Hepatocyte (in vitro differentiated cells): ENCODE measurements around the gene SGMS1.

Source experiments
- CTCF ChIP-seq: fragments of 200-600 bp; sonication (generic); IDR thresholded peaks from 2 replicates; pipeline ENCODE4 v1.5.1; 2016; ENCODE audit warnings: antibody characterized with exemption, mild to moderate bottlenecking; ENCODE audit not compliant: poor library complexity
- EZH2 ChIP-seq: fragments of 200-600 bp; sonication (generic); IDR thresholded peaks from 2 replicates; pipeline ENCODE4 v1.6.1; 2016; ENCODE audit warnings: antibody characterized with exemption, mild to moderate bottlenecking, borderline replicate concordance
- EZH2phosphoT487 ChIP-seq: fragments of 200-600 bp; sonication (generic); IDR thresholded peaks from one replicate; pipeline ENCODE4 v1.6.1; 2018; ENCODE audit warnings: antibody characterized with exemption, mild to moderate bottlenecking, low read depth, moderate library complexity; ENCODE audit not compliant: unreplicated experiment, severe bottlenecking

- no peak for TF ChIP-seq EZH2
- no peak for TF ChIP-seq CTCF
- no peak for TF ChIP-seq EZH2phosphoT487
These were observed 261.8 kb downstream of the SGMS1 start for GRCh38 chr10:50361946-50362345.
